KMS-11 (cell line): ENCODE measurements around the gene OXCT2.

Experiments used
- H2AFZ ChIP-seq: fragments of 200-600 bp; sonication (generic); 2 replicates; pipeline ENCODE4 v1.6.1; 2016; ENCODE audit warnings: antibody characterized with exemption, mixed run types, low read depth
- H3K27ac ChIP-seq: fragments of 200-600 bp; sonication (generic); 2 replicates; pipeline ENCODE4 v1.6.1; 2016; ENCODE audit warnings: mild to moderate bottlenecking, mixed run types
- H3K27me3 ChIP-seq: fragments of 200-600 bp; sonication (generic); 2 replicates; pipeline ENCODE4 v1.6.1; 2017; ENCODE audit warnings: mild to moderate bottlenecking, low read depth, mixed run types, moderate library complexity; ENCODE audit not compliant: insufficient read depth
- H3K36me3 ChIP-seq: fragments of 200-600 bp; sonication (generic); 2 replicates; pipeline ENCODE4 v1.6.1; 2017; ENCODE audit warnings: mild to moderate bottlenecking, mixed run types; ENCODE audit not compliant: insufficient read depth
- H3K4me1 ChIP-seq: fragments of 200-600 bp; sonication (generic); 2 replicates; pipeline ENCODE4 v1.6.1; 2016; ENCODE audit warnings: mild to moderate bottlenecking, low read depth, mixed run types; ENCODE audit not compliant: poor library complexity, severe bottlenecking
- H3K4me2 ChIP-seq: fragments of 200-600 bp; sonication (generic); 2 replicates; pipeline ENCODE4 v1.7.0; 2016; ENCODE audit warnings: mild to moderate bottlenecking, mixed run types
- H3K4me3 ChIP-seq: fragments of 200-600 bp; sonication (generic); IDR thresholded peaks from 2 replicates; pipeline ENCODE4 v1.6.1; 2017; ENCODE audit warnings: low read depth, low read length, mixed read lengths; ENCODE audit not compliant: insufficient read depth
- H3K79me2 ChIP-seq: fragments of 200-600 bp; sonication (generic); 2 replicates; pipeline ENCODE4 v1.6.1; 2016; ENCODE audit warnings: low read depth, mixed run types; ENCODE audit not compliant: insufficient read depth
- H3K9ac ChIP-seq: fragments of 200-600 bp; sonication (generic); 2 replicates; pipeline ENCODE4 v1.6.1; 2016; ENCODE audit warnings: mild to moderate bottlenecking, mixed run types
- H4K20me1 ChIP-seq: fragments of 200-600 bp; sonication (generic); 2 replicates; pipeline ENCODE4 v1.6.1; 2016; ENCODE audit warnings: mild to moderate bottlenecking, mixed run types; ENCODE audit not compliant: insufficient read depth
- CTCF ChIP-seq: fragments of 200-600 bp; sonication (generic); conservative IDR thresholded peaks from 2 replicates; pipeline ENCODE4 v1.6.1; 2017; ENCODE audit warnings: low read depth, mild to moderate bottlenecking, antibody characterized with exemption, low read length, moderate library complexity, mixed read lengths

OXCT2 gene

GRCh38 chr1:39757501-39757900, 13.6 kb downstream of the OXCT2 start:
- Histone ChIP-seq H3K4me3 (no peak overlapping the region), H4K20me1 (no peaks in the 10 kb centered on the region), H3K9ac (no peak overlapping the region), H3K4me1 (peaks cover 7% of the 10 kb centered on the region), H2AFZ (no peak overlapping the region), H3K79me2 (no peaks in the 10 kb centered on the region), H3K36me3 (no peaks in the 10 kb centered on the region), H3K4me2 (no peak overlapping the region), H3K27ac (no peak overlapping the region), H3K27me3 (no peaks in the 10 kb centered on the region)
- TF ChIP-seq CTCF, result no peak

GRCh38 chr1:39755965-39756659, 15.0 kb downstream of the OXCT2 start:
- no peak overlapping the region for H3K4me2 ChIP-seq
- no peak for TF ChIP-seq CTCF
- peaks cover 7% of the 10 kb centered on the region for H3K4me1 ChIP-seq
- H3K79me2 ChIP-seq, result no peaks in the 10 kb centered on the region
- H3K27ac ChIP-seq, result no peak overlapping the region
- no peak overlapping the region for H2AFZ ChIP-seq
- no peak overlapping the region for H3K4me3 ChIP-seq
- H3K9ac ChIP-seq, result no peak overlapping the region
- no peaks in the 10 kb centered on the region for H3K27me3 ChIP-seq
- no peaks in the 10 kb centered on the region; the same call in 1 of the 2 replicates for H3K36me3 ChIP-seq
- H4K20me1 ChIP-seq, result no peaks in the 10 kb centered on the region

- H3K4me2 ChIP-seq, result no peak overlapping the region
- H4K20me1 ChIP-seq, result no peaks in the 10 kb centered on the region
- TF ChIP-seq CTCF, result no peak
- H3K27me3 ChIP-seq, result no peaks in the 10 kb centered on the region
- H3K36me3 ChIP-seq, result no peaks in the 10 kb centered on the region; the same call in 1 of the 2 replicates
- no peaks in the 10 kb centered on the region for H3K79me2 ChIP-seq
- no peak overlapping the region for H3K27ac ChIP-seq
- no peak overlapping the region for H3K4me3 ChIP-seq
- H3K4me1 ChIP-seq, result peaks cover 7% of the 10 kb centered on the region
- no peak overlapping the region for H3K9ac ChIP-seq
- H2AFZ ChIP-seq, result no peak overlapping the region
Measured at GRCh38 chr1:39754906-39755504, 16.1 kb downstream of the OXCT2 start.

- no peak for TF ChIP-seq CTCF
- H3K4me2 ChIP-seq, result no peak overlapping the region
Measured at GRCh38 chr1:39754026-39754570, 17.1 kb downstream of the OXCT2 start.

More at GRCh38 chr1:39754026-39754570, 17.1 kb downstream of the OXCT2 start:
- Histone ChIP-seq H4K20me1 (no peaks in the 10 kb centered on the region), H3K36me3 (peaks cover 4% of the 10 kb centered on the region; the same call in 1 of the 2 replicates), H2AFZ (no peak overlapping the region), H3K27ac (no peak overlapping the region), H3K79me2 (no peaks in the 10 kb centered on the region), H3K4me1 (peaks cover under 1% of the 10 kb centered on the region), H3K9ac (no peak overlapping the region), H3K4me3 (no peak overlapping the region), H3K27me3 (no peaks in the 10 kb centered on the region)
